ENCODE measurements around the gene ELAVL4.
A peak's percentile ranks its signal among the peaks of the same experiment; 100 is the strongest.

Gene ELAVL4

DNA sequence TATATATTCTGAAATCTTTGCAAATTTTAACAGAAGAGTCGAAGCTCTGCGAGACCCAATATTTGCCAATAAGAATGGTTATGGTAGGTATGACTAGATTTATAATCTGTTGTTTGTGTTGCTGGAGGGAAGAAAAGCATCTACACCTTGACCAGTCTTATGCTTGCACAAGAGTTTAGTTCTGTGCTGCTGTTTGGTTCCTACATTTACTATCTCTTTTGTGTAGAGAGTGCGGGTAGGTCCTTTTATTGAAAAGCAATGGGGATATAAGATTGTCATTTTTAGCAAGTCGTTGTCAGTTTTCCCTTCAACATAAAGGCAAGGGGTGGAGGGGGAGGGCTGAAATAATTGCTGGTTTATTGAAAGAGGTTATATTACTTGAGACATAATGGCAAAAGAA is 396 bp downstream of the ELAVL4 start:
- Histone ChIP-seq H2BK12ac (ENCODE audit: low read length in 2 of 2) (no peak overlapping the region), H3K14ac (ENCODE audit: low read length in 2 of 2) (no peak overlapping the region), H2BK15ac (ENCODE audit: low read depth, poor library complexity, severe bottlenecking) (no peak overlapping the region), H2AFZ (ENCODE audit: low read depth, low read length) (no peak overlapping the region), H3K4me2 (ENCODE audit: low read length, poor library complexity, severe bottlenecking) (no peak overlapping the region), H4K8ac (ENCODE audit: low read length) (no peak overlapping the region), H3K27ac (ENCODE audit: low read length, poor library complexity, severe bottlenecking) (no peak overlapping the region), H3K79me1 (replicated peaks; ENCODE audit: low read length, poor library complexity, severe bottlenecking) (no peaks in the 10 kb centered on the region), H3K23ac (ENCODE audit: low read length in 2 of 2) (no peak overlapping the region), H3K27me3 (ENCODE audit: control insufficient read depth in 1 of 2, insufficient read depth in 1 of 2, low read length in 2 of 2) (peaks cover 0 to 37% of the 10 kb centered on the region in 2 experiments), H3K4ac (ENCODE audit: low read depth in 1 of 2, low read length in 2 of 2) (no peak overlapping the region), H3K4me3 (ENCODE audit: insufficient read depth in 1 of 2, low read depth in 1 of 2, low read length in 2 of 2) (no peak overlapping the region), H2BK5ac (ENCODE audit: low read depth, low read length, poor library complexity, severe bottlenecking) (no peak overlapping the region), H3K9me3 (ENCODE audit: control insufficient read depth, low read length) (no peaks in the 10 kb centered on the region), H3K18ac (ENCODE audit: low read depth in 1 of 2, low read length in 2 of 2) (no peak overlapping the region), H4K91ac (ENCODE audit: low read length) (no peak overlapping the region), H3K9ac (ENCODE audit: low read length) (no peak overlapping the region), H2AK5ac (ENCODE audit: low read length, severe bottlenecking) (no peak overlapping the region), H2BK120ac (ENCODE audit: low read depth, low read length) (no peak overlapping the region), H3K4me1 (ENCODE audit: control insufficient read depth, insufficient read depth, low read depth, low read length) (no peaks in the 10 kb centered on the region), H3K36me3 (ENCODE audit: control insufficient read depth in 1 of 2, insufficient read depth in 2 of 2, low read depth in 1 of 2, low read length in 2 of 2) (no peaks in the 10 kb centered on the region)
- WGBS, result 90% methylated on average over 4 of the region's 4 CpGs
- no peak for DNase-seq

DNA sequence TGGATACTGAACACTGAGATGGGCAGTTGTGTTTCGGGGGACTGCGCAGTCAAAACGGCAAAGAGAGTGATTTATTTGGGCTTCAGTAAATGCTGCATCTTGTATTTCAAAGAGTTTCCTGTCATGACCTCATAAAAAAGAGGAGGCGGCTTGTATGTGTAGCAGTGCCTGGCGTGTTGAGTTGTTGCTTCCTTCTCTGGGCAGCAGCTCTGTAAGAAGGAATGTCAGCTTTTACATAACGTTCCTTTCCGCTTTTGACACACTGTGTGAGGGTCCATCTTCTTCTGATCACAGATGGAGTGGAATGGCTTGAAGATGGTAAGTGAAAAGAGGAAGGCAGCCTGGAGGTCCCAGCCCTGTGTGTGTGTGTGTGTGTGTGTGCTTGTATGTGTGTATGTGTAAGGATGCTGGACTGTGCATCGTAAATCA is 941 bp downstream of the ELAVL4 start:
- no peak overlapping the region for H3K4ac ChIP-seq (ENCODE audit: low read depth in 1 of 2, low read length in 2 of 2)
- no peak overlapping the region for H3K23ac ChIP-seq (ENCODE audit: low read length in 2 of 2)
- no peak overlapping the region for H2BK120ac ChIP-seq (ENCODE audit: low read depth, low read length)
- H3K27ac ChIP-seq (ENCODE audit: low read length, poor library complexity, severe bottlenecking), result no peak overlapping the region
- no peaks in the 10 kb centered on the region for H3K4me1 ChIP-seq (ENCODE audit: control insufficient read depth, insufficient read depth, low read depth, low read length)
- no peak overlapping the region for H4K8ac ChIP-seq (ENCODE audit: low read length)
- no peak overlapping the region for H2AFZ ChIP-seq (ENCODE audit: low read depth, low read length)
- H3K79me1 ChIP-seq (replicated peaks; ENCODE audit: low read length, poor library complexity, severe bottlenecking), result no peaks in the 10 kb centered on the region
- peaks cover 0 to 37% of the 10 kb centered on the region in 2 experiments for H3K27me3 ChIP-seq (ENCODE audit: control insufficient read depth in 1 of 2, insufficient read depth in 1 of 2, low read length in 2 of 2)
- no peak overlapping the region for H2AK5ac ChIP-seq (ENCODE audit: low read length, severe bottlenecking)
- H3K4me3 ChIP-seq (ENCODE audit: insufficient read depth in 1 of 2, low read depth in 1 of 2, low read length in 2 of 2), result peak overlapping the region in 1 of 2 experiments; percentile 30
- WGBS, result 35% methylated on average over 7 of the region's 8 CpGs
- H3K36me3 ChIP-seq (ENCODE audit: control insufficient read depth in 1 of 2, insufficient read depth in 2 of 2, low read depth in 1 of 2, low read length in 2 of 2), result no peaks in the 10 kb centered on the region
- H3K18ac ChIP-seq (ENCODE audit: low read depth in 1 of 2, low read length in 2 of 2), result no peak overlapping the region
- no peak overlapping the region for H3K14ac ChIP-seq (ENCODE audit: low read length in 2 of 2)
- H3K4me2 ChIP-seq (ENCODE audit: low read length, poor library complexity, severe bottlenecking), result no peak overlapping the region
- H4K91ac ChIP-seq (ENCODE audit: low read length), result no peak overlapping the region
- DNase-seq, result no peak
- H3K9me3 ChIP-seq (ENCODE audit: control insufficient read depth, low read length), result no peaks in the 10 kb centered on the region
- no peak overlapping the region for H3K9ac ChIP-seq (ENCODE audit: low read length)
- H2BK12ac ChIP-seq (ENCODE audit: low read length in 2 of 2), result no peak overlapping the region
- H2BK5ac ChIP-seq (ENCODE audit: low read depth, low read length, poor library complexity, severe bottlenecking), result no peak overlapping the region
- no peak overlapping the region for H2BK15ac ChIP-seq (ENCODE audit: low read depth, poor library complexity, severe bottlenecking)

DNA sequence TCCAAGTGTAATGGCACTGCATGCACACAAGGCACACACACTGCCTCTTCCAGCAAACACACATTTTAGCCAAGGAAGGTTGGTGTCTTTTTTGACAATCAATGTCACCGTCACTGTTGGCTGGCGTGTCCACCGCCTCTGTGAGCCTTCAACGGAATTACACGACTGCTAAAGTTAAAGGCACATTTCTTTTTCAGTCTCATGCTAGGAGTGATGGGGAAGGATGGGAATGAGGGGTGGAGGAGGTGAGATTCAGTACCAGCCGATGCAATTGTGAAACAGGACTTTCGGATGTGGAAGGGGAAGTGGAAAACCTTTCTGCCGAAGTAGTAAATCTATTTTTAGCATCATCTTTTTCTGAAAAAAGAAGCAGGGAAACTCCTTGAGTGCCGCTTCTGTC is 1.4 kb downstream of the ELAVL4 start:
- peaks cover 0 to 37% of the 10 kb centered on the region in 2 experiments for H3K27me3 ChIP-seq (ENCODE audit: control insufficient read depth in 1 of 2, insufficient read depth in 1 of 2, low read length in 2 of 2)
- H3K79me1 ChIP-seq (replicated peaks; ENCODE audit: low read length, poor library complexity, severe bottlenecking), result no peaks in the 10 kb centered on the region
- H2AK5ac ChIP-seq (ENCODE audit: low read length, severe bottlenecking), result no peak overlapping the region
- no peak overlapping the region for H2BK12ac ChIP-seq (ENCODE audit: low read length in 2 of 2)
- H2BK15ac ChIP-seq (ENCODE audit: low read depth, poor library complexity, severe bottlenecking), result no peak overlapping the region
- no peak overlapping the region for H2BK120ac ChIP-seq (ENCODE audit: low read depth, low read length)
- 74% methylated on average over 9 of the region's 9 CpGs for WGBS
- H3K4me1 ChIP-seq (ENCODE audit: control insufficient read depth, insufficient read depth, low read depth, low read length), result no peaks in the 10 kb centered on the region
- H3K9me3 ChIP-seq (ENCODE audit: control insufficient read depth, low read length), result no peaks in the 10 kb centered on the region
- H2AFZ ChIP-seq (ENCODE audit: low read depth, low read length), result no peak overlapping the region
- no peak overlapping the region for H2BK5ac ChIP-seq (ENCODE audit: low read depth, low read length, poor library complexity, severe bottlenecking)
- H3K4ac ChIP-seq (ENCODE audit: low read depth in 1 of 2, low read length in 2 of 2), result no peak overlapping the region
- no peak overlapping the region for H3K4me2 ChIP-seq (ENCODE audit: low read length, poor library complexity, severe bottlenecking)
- DNase-seq, result no peak
- no peak overlapping the region for H4K91ac ChIP-seq (ENCODE audit: low read length)
- H3K36me3 ChIP-seq (ENCODE audit: control insufficient read depth in 1 of 2, insufficient read depth in 2 of 2, low read depth in 1 of 2, low read length in 2 of 2), result no peaks in the 10 kb centered on the region
- peak overlapping the region in 1 of 2 experiments; percentile 30 for H3K4me3 ChIP-seq (ENCODE audit: insufficient read depth in 1 of 2, low read depth in 1 of 2, low read length in 2 of 2)
- H3K14ac ChIP-seq (ENCODE audit: low read length in 2 of 2), result no peak overlapping the region
- H3K27ac ChIP-seq (ENCODE audit: low read length, poor library complexity, severe bottlenecking), result no peak overlapping the region
- no peak overlapping the region for H4K8ac ChIP-seq (ENCODE audit: low read length)
- no peak overlapping the region for H3K9ac ChIP-seq (ENCODE audit: low read length)
- no peak overlapping the region for H3K18ac ChIP-seq (ENCODE audit: low read depth in 1 of 2, low read length in 2 of 2)
- no peak overlapping the region for H3K23ac ChIP-seq (ENCODE audit: low read length in 2 of 2)

DNA sequence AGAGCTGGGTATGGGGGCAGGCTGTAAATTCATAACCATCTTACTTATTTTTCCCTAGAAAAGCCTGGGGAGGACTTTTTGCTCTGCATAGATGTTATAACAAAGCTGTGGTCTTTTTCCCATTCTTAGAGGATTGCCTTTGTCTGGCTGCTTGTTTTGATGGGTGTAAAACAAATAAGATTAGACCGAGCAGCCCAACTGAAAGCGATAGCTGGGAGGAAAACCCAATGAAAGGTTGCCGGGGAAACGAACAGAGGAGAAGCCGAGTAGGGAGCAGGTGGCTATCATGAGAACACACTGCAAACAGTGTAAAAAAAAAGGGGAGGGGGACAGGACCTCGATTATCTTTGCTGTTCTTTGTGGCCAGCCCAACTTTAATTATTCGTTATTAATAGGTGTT is 1.9 kb downstream of the ELAVL4 start:
- no peaks in the 10 kb centered on the region for H3K9me3 ChIP-seq (ENCODE audit: control insufficient read depth, low read length)
- no peak overlapping the region for H2BK120ac ChIP-seq (ENCODE audit: low read depth, low read length)
- H3K4me1 ChIP-seq (ENCODE audit: control insufficient read depth, insufficient read depth, low read depth, low read length), result no peaks in the 10 kb centered on the region
- no peak overlapping the region for H3K27ac ChIP-seq (ENCODE audit: low read length, poor library complexity, severe bottlenecking)
- H2BK5ac ChIP-seq (ENCODE audit: low read depth, low read length, poor library complexity, severe bottlenecking), result no peak overlapping the region
- peak overlapping the region in 1 of 2 experiments; percentile 30 for H3K4me3 ChIP-seq (ENCODE audit: insufficient read depth in 1 of 2, low read depth in 1 of 2, low read length in 2 of 2)
- no peak overlapping the region for H3K14ac ChIP-seq (ENCODE audit: low read length in 2 of 2)
- H3K36me3 ChIP-seq (ENCODE audit: control insufficient read depth in 1 of 2, insufficient read depth in 2 of 2, low read depth in 1 of 2, low read length in 2 of 2), result no peaks in the 10 kb centered on the region
- H2BK12ac ChIP-seq (ENCODE audit: low read length in 2 of 2), result no peak overlapping the region
- no peak overlapping the region for H2AFZ ChIP-seq (ENCODE audit: low read depth, low read length)
- H3K18ac ChIP-seq (ENCODE audit: low read depth in 1 of 2, low read length in 2 of 2), result no peak overlapping the region
- peaks cover 0 to 37% of the 10 kb centered on the region in 2 experiments for H3K27me3 ChIP-seq (ENCODE audit: control insufficient read depth in 1 of 2, insufficient read depth in 1 of 2, low read length in 2 of 2)
- H3K9ac ChIP-seq (ENCODE audit: low read length), result no peak overlapping the region
- H3K4me2 ChIP-seq (ENCODE audit: low read length, poor library complexity, severe bottlenecking), result no peak overlapping the region
- no peak overlapping the region for H3K4ac ChIP-seq (ENCODE audit: low read depth in 1 of 2, low read length in 2 of 2)
- no peaks in the 10 kb centered on the region for H3K79me1 ChIP-seq (replicated peaks; ENCODE audit: low read length, poor library complexity, severe bottlenecking)
- H2BK15ac ChIP-seq (ENCODE audit: low read depth, poor library complexity, severe bottlenecking), result no peak overlapping the region
- WGBS, result 72% methylated on average over 5 of the region's 7 CpGs
- no peak for DNase-seq
- no peak overlapping the region for H2AK5ac ChIP-seq (ENCODE audit: low read length, severe bottlenecking)
- H3K23ac ChIP-seq (ENCODE audit: low read length in 2 of 2), result no peak overlapping the region
- no peak overlapping the region for H4K8ac ChIP-seq (ENCODE audit: low read length)
- H4K91ac ChIP-seq (ENCODE audit: low read length), result no peak overlapping the region

Data from mesenchymal stem cell (in vitro differentiated cells and primary cell).